Uterus (tissue), 2 donors: Measurements from ENCODE around the gene OCA2.

Experiments
- POLR2A ChIP-seq, 2 donors: fragments of 450-650 bp; IDR thresholded peaks; one replicate each; pipeline ENCODE4 v1.6.1; 2016; ENCODE audit warnings: antibody characterized with exemption in 2 of 2, mild to moderate bottlenecking in 1 of 2, moderate library complexity in 1 of 2
- TF ChIP-seq, protein P1 (sequence below), 4 experiments: fragments of 200-600 bp in 2 of 4; fragments of 450-650 bp in 2 of 4; sonication (generic) in 2 of 4; IDR thresholded peaks; one replicate each; pipeline ENCODE4 v1.5.1; 2016 to 2019; ENCODE audit warnings: antibody characterized with exemption in 4 of 4, mild to moderate bottlenecking in 2 of 4, moderate library complexity in 1 of 4

DNA sequence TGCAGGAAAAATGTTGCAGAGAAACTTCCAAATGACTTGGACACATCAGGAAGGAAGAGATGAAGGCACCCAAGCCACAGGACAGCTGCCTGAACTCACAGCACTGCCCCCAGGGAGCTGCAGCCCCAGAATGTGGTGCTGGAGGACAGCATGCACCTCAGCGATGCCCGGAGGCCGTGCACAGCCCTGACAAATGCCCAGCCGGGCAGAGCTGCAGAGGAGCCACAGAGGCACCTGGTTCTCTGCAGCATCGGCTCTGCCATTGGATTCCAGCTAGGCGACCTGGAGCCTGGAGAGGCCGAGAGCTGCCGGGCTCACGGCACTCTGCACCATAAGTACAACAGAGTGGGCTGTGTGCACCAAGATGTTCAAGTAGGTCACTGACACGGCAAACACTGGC lies 97.5 kb downstream of the OCA2 start:
- TF ChIP-seq, protein P1, sequence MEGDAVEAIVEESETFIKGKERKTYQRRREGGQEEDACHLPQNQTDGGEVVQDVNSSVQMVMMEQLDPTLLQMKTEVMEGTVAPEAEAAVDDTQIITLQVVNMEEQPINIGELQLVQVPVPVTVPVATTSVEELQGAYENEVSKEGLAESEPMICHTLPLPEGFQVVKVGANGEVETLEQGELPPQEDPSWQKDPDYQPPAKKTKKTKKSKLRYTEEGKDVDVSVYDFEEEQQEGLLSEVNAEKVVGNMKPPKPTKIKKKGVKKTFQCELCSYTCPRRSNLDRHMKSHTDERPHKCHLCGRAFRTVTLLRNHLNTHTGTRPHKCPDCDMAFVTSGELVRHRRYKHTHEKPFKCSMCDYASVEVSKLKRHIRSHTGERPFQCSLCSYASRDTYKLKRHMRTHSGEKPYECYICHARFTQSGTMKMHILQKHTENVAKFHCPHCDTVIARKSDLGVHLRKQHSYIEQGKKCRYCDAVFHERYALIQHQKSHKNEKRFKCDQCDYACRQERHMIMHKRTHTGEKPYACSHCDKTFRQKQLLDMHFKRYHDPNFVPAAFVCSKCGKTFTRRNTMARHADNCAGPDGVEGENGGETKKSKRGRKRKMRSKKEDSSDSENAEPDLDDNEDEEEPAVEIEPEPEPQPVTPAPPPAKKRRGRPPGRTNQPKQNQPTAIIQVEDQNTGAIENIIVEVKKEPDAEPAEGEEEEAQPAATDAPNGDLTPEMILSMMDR (IDR thresholded peaks at IDR 0.05), result no peak
- TF ChIP-seq POLR2A (IDR thresholded peaks at IDR 0.05), result no peak
